ENCODE data around the gene GRM6. TPM values are rescaled to one million over a fixed set of nuclear protein-coding genes. Genes with fewer than 3 reads are reported as not detected.

Gene GRM6
- total RNA-seq, 1 donor from 2014 or later = not detected

Other genes with a start within 250 kb of the GRM6 start
- gene ZNF354B, start 135.4 kb downstream of the GRM6 start, total RNA-seq (ENCODE audit: low replicate concordance) = 20.2 and 27.8 TPM in 2 replicates
- 1.8 and 4.1 TPM in 2 replicates for gene ZFP2, start 99.4 kb downstream of the GRM6 start, total RNA-seq (ENCODE audit: low replicate concordance)
- gene ZNF454, start 54.1 kb downstream of the GRM6 start, total RNA-seq (ENCODE audit: low replicate concordance) = 0.12 TPM in 1 of 2 replicates, not detected in the other
- 4.8 and 7.2 TPM in 2 replicates for gene ZNF879, start 28.5 kb upstream of the GRM6 start, total RNA-seq (ENCODE audit: low replicate concordance)
- 3.3 and 7.8 TPM in 2 replicates for gene ZNF354C, start 65.1 kb upstream of the GRM6 start, total RNA-seq (ENCODE audit: low replicate concordance)